Measurements from ENCODE around the gene SH3PXD2A. TPM values are rescaled to one million over a fixed set of nuclear protein-coding genes. Genes with fewer than 3 reads are reported as not detected.

SH3PXD2A gene
- total and polyA plus RNA-seq, 4 donors = 23.1 to 41.2 (median 32.7) TPM

DNA sequence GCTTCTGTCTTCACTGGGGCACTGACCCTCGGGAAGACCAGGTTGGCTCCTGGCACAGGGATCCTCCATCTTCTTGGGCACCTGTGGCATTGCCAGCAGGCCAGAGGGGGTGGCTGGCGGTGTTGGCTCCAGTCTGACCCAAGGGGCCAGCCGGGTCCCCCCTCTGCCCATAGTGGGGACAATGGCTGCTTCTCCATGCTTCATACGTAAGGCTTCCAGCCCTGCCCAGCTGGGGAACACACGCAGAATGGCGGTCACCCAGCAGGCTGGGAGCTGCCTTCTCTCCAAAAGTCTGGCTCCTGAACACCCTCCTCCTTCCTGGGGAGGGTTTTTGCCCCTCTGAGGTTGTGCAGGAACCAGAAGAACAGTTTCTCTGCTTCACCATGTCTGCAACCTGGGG lies 255.1 kb downstream of the SH3PXD2A start:
- Histone ChIP-seq H3K4me1 (ENCODE audit: control insufficient read depth, insufficient read depth, low read length) (peaks cover 20% of the 10 kb centered on the region), H3K27ac (ENCODE audit: low read depth, low read length) (no peak overlapping the region), H3K4me3 (ENCODE audit: low read depth, low read length) (no peak overlapping the region), H3K36me3 (ENCODE audit: control insufficient read depth, insufficient read depth, low read length) (peaks cover 36% of the 10 kb centered on the region), H3K9me3 (ENCODE audit: control insufficient read depth, insufficient read depth, low read length) (no peaks in the 10 kb centered on the region), H3K27me3 (ENCODE audit: control insufficient read depth, insufficient read depth, low read length) (no peaks in the 10 kb centered on the region)
- WGBS (ENCODE audit: insufficient coverage) = 83% methylated on average over 4 of the region's 6 CpGs
- no peak for DNase-seq (ENCODE audit: low read depth in 4 of 6, low spot score in 6 of 6)

DNA sequence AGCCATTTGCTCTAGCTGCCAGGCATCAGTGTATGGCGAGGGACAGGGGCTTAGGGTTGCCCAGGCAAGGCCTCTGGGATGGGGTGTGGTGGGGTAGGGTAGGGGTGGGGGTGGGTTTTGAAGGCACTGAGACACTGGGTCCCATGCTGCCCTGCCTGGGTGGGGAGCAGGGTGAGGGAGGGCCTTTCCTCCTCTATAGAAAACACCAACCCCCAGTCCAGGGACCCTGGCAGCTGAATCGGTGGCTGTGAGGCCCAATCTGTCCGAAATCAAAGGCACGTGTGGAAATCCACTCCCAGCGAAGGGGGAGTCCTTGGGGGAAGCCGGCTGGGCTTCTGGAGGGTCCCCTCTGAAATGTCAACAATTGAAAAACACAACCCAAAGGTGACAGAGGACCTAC lies 255.5 kb downstream of the SH3PXD2A start:
- Histone ChIP-seq H3K27ac (ENCODE audit: low read depth, low read length) (peak overlapping the region; percentile 15), H3K36me3 (ENCODE audit: control insufficient read depth, insufficient read depth, low read length) (peaks cover 36% of the 10 kb centered on the region), H3K4me1 (ENCODE audit: control insufficient read depth, insufficient read depth, low read length) (peaks cover 20% of the 10 kb centered on the region), H3K27me3 (ENCODE audit: control insufficient read depth, insufficient read depth, low read length) (no peaks in the 10 kb centered on the region), H3K9me3 (ENCODE audit: control insufficient read depth, insufficient read depth, low read length) (no peaks in the 10 kb centered on the region), H3K4me3 (ENCODE audit: low read depth, low read length) (no peak overlapping the region)
- DNase-seq (ENCODE audit: low read depth in 4 of 6, low spot score in 6 of 6) = no peak
- no CpG with 5 or more reads among the region's 6 CpGs for WGBS (ENCODE audit: insufficient coverage)

DNA sequence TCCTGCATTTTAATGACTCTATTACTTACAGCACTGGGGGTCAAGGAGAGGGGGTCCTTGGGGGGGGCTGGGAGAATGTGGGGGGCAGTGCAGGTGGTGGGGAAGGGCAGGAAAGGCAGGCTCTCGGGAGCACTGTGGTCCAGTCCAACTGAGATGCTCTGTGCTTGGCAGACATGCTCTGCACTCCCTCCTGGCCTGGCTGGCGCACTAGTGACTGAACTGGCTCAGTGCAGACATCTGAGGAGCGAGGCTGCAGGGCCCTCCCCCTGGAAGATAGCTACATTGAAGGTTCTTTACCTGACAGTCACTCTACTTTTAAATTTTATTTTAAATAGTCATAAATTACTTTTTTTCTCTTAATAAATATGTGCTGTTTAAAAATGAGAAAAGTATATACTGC lies 256.2 kb downstream of the SH3PXD2A start:
- Histone ChIP-seq H3K4me1 (ENCODE audit: control insufficient read depth, insufficient read depth, low read length) (peaks cover 20% of the 10 kb centered on the region), H3K4me3 (ENCODE audit: low read depth, low read length) (no peak overlapping the region), H3K9me3 (ENCODE audit: control insufficient read depth, insufficient read depth, low read length) (no peaks in the 10 kb centered on the region), H3K27me3 (ENCODE audit: control insufficient read depth, insufficient read depth, low read length) (no peaks in the 10 kb centered on the region), H3K36me3 (ENCODE audit: control insufficient read depth, insufficient read depth, low read length) (peaks cover 36% of the 10 kb centered on the region), H3K27ac (ENCODE audit: low read depth, low read length) (no peak overlapping the region)
- no peak for DNase-seq (ENCODE audit: low read depth in 4 of 6, low spot score in 6 of 6)
- WGBS (ENCODE audit: insufficient coverage) = 38% methylated on average over 2 of the region's 3 CpGs

DNA sequence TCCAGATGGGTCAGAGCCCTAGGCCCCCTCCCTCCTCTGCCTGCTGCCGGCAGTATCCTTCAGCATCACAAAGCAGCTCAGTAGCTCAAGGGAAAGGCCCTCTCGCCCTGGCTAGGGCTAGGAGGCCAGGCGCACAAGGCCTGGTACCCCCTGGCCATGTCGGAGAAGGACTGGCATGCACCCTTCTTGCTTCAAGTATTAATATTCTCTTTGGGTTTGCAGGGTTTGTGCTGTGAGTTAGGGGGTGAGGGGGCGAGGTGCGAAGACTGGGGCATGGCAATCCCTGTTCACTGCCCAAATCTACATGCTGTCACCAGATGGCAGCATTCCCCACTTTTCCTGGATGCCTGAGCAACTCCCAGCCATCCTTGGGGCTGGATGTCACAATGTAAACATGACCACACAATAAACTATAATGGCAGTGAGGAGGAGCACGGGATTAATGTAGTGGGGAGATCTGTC lies 256.7 kb downstream of the SH3PXD2A start:
- Histone ChIP-seq H3K36me3 (ENCODE audit: control insufficient read depth, insufficient read depth, low read length) (peaks cover 36% of the 10 kb centered on the region), H3K9me3 (ENCODE audit: control insufficient read depth, insufficient read depth, low read length) (no peaks in the 10 kb centered on the region), H3K27ac (ENCODE audit: low read depth, low read length) (no peak overlapping the region), H3K4me3 (ENCODE audit: low read depth, low read length) (no peak overlapping the region), H3K4me1 (ENCODE audit: control insufficient read depth, insufficient read depth, low read length) (peaks cover 20% of the 10 kb centered on the region), H3K27me3 (ENCODE audit: control insufficient read depth, insufficient read depth, low read length) (no peaks in the 10 kb centered on the region)
- WGBS (ENCODE audit: insufficient coverage) = 54% methylated on average over 4 of the region's 7 CpGs
- peak in 3 of 6 donors; percentile 65 to 91 (median 91) for DNase-seq (ENCODE audit: low read depth in 4 of 6, low spot score in 6 of 6)

DNA sequence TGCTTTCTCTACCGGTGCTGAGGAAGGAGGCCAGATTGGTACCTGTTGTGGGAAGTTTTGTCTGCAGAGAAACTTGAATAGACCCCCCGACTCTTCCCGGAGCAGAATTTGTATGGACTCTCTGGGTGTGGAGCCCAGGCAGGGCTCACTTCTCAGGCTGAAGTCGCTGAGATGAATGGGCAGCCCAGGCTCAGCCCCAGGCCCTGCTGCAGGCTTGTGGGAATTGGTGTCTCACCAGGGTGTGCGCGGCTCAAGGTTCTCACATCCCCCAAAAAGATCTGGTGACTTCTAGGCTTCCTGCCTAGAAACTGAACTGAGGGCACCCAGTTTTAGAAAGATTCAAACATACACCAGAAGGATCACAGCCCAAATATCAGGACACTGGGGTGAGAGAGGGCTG lies 258.4 kb downstream of the SH3PXD2A start:
- Histone ChIP-seq H3K4me3 (ENCODE audit: low read depth, low read length) (no peak overlapping the region), H3K9me3 (ENCODE audit: control insufficient read depth, insufficient read depth, low read length) (no peaks in the 10 kb centered on the region), H3K36me3 (ENCODE audit: control insufficient read depth, insufficient read depth, low read length) (peaks cover 30% of the 10 kb centered on the region), H3K27ac (ENCODE audit: low read depth, low read length) (no peak overlapping the region), H3K4me1 (ENCODE audit: control insufficient read depth, insufficient read depth, low read length) (peaks cover 23% of the 10 kb centered on the region), H3K27me3 (ENCODE audit: control insufficient read depth, insufficient read depth, low read length) (no peaks in the 10 kb centered on the region)
- no peak for DNase-seq (ENCODE audit: low read depth in 4 of 6, low spot score in 6 of 6)
- 80% methylated on average over 6 of the region's 6 CpGs for WGBS (ENCODE audit: insufficient coverage)

DNA sequence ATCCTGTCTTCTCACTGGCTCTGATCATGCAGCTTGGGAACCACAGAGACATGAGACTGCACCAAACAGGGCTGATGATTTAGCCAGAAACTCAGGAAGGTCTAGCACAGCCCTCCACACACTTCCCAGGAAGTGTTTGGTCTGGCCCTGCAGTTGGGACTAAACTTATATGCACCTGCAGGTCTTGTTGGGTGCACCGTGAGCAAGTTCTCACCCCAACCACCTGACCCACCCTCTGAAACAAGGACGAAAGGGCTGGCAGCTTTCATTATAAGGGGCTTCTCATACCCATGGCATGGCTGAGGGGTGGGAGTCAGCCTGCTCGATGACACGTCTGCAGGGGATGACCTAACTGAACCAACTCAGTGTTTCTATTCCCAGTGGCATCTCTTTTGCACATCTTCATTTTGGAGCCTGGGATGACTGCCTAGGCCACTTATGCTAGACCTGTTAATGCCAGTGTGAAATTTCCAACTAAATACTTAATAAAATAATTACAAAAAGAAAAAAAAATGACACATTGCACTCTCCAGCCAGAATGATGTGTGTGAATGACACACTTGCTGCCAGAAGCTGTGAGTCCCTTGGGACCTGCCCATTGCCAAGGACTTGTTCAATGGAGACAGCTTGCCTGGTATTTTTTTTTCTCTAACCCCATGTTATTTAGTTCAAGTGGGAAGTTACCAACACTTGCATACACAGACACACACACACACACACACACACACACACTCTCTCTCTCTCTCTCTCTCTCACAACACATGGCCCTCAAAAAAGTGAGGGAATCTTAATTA lies 259.2 kb downstream of the SH3PXD2A start:
- Histone ChIP-seq H3K4me1 (ENCODE audit: control insufficient read depth, insufficient read depth, low read length) (peaks cover 22% of the 10 kb centered on the region), H3K4me3 (ENCODE audit: low read depth, low read length) (no peak overlapping the region), H3K27ac (ENCODE audit: low read depth, low read length) (no peak overlapping the region), H3K36me3 (ENCODE audit: control insufficient read depth, insufficient read depth, low read length) (peaks cover 24% of the 10 kb centered on the region), H3K9me3 (ENCODE audit: control insufficient read depth, insufficient read depth, low read length) (no peaks in the 10 kb centered on the region), H3K27me3 (ENCODE audit: control insufficient read depth, insufficient read depth, low read length) (no peaks in the 10 kb centered on the region)
- WGBS (ENCODE audit: insufficient coverage) = 73% methylated on average over 2 of the region's 4 CpGs
- peak in 1 of 6 donors; percentile 14 for DNase-seq (ENCODE audit: low read depth in 4 of 6, low spot score in 6 of 6)

DNA sequence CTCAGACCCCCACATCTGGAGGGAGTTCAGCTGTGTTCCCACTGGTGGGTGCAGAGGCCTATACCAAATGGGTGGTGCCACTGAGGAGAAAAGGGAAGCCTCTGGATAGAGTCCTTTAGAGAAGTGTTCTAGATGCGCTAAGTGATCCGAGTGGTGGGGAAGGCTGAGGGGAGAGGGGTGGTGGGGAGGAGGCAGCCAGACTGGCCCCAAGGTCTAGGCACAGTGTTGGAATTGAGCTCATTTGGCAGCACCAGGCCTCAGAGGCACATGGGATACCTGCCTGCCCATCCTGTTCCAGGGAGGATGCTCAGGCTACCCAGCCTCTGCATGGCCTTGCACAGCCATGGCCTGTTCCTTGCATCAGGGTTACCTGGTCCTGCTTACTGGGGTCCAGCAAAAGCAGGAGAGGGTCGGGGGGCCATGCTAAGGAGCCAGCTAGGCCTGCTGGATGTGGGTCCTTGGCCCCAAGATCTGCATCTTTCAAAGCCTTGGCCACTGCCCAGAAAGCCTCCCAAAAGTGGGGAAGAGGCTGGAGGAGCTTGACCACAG lies 262.3 kb downstream of the SH3PXD2A start:
- no peak for DNase-seq (ENCODE audit: low read depth in 4 of 6, low spot score in 6 of 6)
- H3K9me3 ChIP-seq (ENCODE audit: control insufficient read depth, insufficient read depth, low read length) = no peaks in the 10 kb centered on the region
- no peaks in the 10 kb centered on the region for H3K27me3 ChIP-seq (ENCODE audit: control insufficient read depth, insufficient read depth, low read length)
- H3K4me3 ChIP-seq (ENCODE audit: low read depth, low read length) = no peak overlapping the region
- no peak overlapping the region for H3K27ac ChIP-seq (ENCODE audit: low read depth, low read length)
- peaks cover 3% of the 10 kb centered on the region for H3K4me1 ChIP-seq (ENCODE audit: control insufficient read depth, insufficient read depth, low read length)
- 76% methylated on average over 3 of the region's 3 CpGs for WGBS (ENCODE audit: insufficient coverage)
- peaks cover 31% of the 10 kb centered on the region for H3K36me3 ChIP-seq (ENCODE audit: control insufficient read depth, insufficient read depth, low read length)

DNA sequence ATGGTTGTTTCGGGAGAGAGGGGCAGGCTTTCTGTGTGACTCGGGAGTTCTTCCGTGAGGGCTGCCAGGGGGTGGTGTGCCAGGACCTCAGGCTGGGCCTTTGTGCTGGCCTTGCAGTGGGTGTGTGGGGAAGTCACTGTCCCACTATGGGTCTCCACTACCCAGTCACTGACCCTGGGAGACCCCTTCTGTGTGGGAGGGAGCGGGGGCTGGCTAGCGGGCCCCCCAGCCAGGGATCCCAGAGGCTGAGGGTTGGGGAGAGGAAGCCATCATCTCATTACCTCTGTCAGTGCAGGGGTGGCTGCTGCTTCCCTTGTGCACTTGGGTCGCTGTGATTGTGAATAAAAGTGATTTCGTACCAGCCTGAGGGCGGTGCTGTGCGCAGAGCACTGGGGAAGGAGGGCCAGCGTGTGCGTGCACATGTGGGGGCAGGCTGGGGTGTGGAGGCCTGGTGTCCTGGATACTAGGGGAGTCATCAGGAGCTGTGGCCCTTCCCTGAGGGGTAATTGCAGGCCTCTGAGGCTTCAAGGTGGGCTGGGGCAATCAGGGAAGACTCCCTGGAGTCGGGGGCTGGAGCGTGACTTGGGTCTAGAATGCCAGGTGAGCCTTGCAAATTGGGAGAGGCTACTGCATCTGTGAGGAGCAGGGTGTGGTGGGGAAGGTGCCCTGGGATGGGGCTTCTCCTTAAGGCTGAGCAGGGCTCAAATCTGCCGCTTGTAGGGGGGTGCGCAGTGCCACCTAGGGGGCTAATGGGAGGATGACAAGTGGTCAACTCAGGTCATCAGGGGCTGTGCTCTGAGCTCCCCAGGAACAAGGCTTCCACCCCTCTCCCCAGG lies 263.0 kb downstream of the SH3PXD2A start:
- H3K27ac ChIP-seq (ENCODE audit: low read depth, low read length) = no peak overlapping the region

DNA sequence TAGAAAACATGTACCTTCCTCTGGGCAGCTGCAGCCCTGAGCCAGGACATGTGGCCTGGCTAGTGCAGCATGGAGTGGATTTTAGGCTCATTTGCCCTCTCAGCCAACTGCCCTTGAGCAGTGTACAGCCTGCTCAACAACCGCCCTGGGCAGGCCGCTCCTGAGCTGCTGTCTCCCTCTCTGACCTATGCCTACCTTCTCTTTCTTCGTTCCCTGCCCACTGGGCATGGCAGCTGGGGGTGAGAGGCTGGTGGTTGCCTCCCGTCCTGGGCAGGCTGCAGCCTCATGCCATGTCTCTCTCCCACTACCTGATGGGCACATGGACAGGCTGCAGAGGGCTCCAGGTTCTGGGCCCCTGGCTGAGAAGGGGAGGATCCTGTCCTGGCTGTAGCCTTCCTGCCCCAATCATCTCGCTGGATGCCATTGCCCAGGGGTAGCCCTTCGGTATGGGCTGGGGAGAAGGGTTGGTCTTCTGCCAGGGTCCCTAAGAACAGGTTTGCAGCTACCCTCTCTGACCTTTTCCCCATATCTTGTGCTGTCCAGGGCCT lies 264.6 kb downstream of the SH3PXD2A start:
- H3K27ac ChIP-seq (ENCODE audit: low read depth, low read length) = no peak overlapping the region
- WGBS (ENCODE audit: insufficient coverage) = 93% methylated on average over 3 of the region's 6 CpGs

More for the DNA sequence above, 263.0 kb downstream of the SH3PXD2A start:
- Histone ChIP-seq H3K36me3 (ENCODE audit: control insufficient read depth, insufficient read depth, low read length) (peaks cover 31% of the 10 kb centered on the region), H3K27me3 (ENCODE audit: control insufficient read depth, insufficient read depth, low read length) (no peaks in the 10 kb centered on the region), H3K4me1 (ENCODE audit: control insufficient read depth, insufficient read depth, low read length) (peaks cover 3% of the 10 kb centered on the region), H3K4me3 (ENCODE audit: low read depth, low read length) (no peak overlapping the region), H3K9me3 (ENCODE audit: control insufficient read depth, insufficient read depth, low read length) (no peaks in the 10 kb centered on the region)
- DNase-seq (ENCODE audit: low read depth in 4 of 6, low spot score in 6 of 6) = peak in 2 of 6 donors; percentile 45 to 51
- 66% methylated on average over 14 of the region's 15 CpGs for WGBS (ENCODE audit: insufficient coverage)

More for the DNA sequence above, 264.6 kb downstream of the SH3PXD2A start:
- no peaks in the 10 kb centered on the region for H3K9me3 ChIP-seq (ENCODE audit: control insufficient read depth, insufficient read depth, low read length)
- H3K4me1 ChIP-seq (ENCODE audit: control insufficient read depth, insufficient read depth, low read length) = peaks cover 3% of the 10 kb centered on the region
- peaks cover 31% of the 10 kb centered on the region for H3K36me3 ChIP-seq (ENCODE audit: control insufficient read depth, insufficient read depth, low read length)
- H3K27me3 ChIP-seq (ENCODE audit: control insufficient read depth, insufficient read depth, low read length) = no peaks in the 10 kb centered on the region
- DNase-seq (ENCODE audit: low read depth in 4 of 6, low spot score in 6 of 6) = no peak
- H3K4me3 ChIP-seq (ENCODE audit: low read depth, low read length) = no peak overlapping the region

All from spinal cord (tissue), 10 donors.